Epithelial cell of proximal tubule (primary cell): Measurements from ENCODE around the gene HDAC4. TPM values are rescaled to one million over a fixed set of nuclear protein-coding genes. Genes with fewer than 3 reads are reported as not detected.

Source experiments
- DNase-seq: peaks from one replicate; pipeline ENCODE4 v3.0.0-alpha.2; 2011; ENCODE audit warnings: low read depth
- H3K4me3 ChIP-seq: 2 replicates; pipeline ENCODE4 v1.5.1; 2011; ENCODE audit warnings: low read depth, mild to moderate bottlenecking, low read length
- CTCF ChIP-seq: conservative IDR thresholded peaks from 2 replicates; pipeline ENCODE4 v1.5.1; 2012; ENCODE audit warnings: low read depth, mild to moderate bottlenecking, low read length
- total RNA-seq: library from RNA; depleted of rRNA; stranded (reverse); fragments of >200 nt; gene quantifications from 2 replicates; pipeline ENCODE4 v1.2.3, GENCODE V29; 2015

HDAC4 gene
- total RNA-seq, 1 donor from 2014 or later: 23.2 TPM

GRCh38 chr2:239247401-239248245 lies 153.2 kb downstream of the HDAC4 start:
- no peak for TF ChIP-seq CTCF
- peak overlapping the region; percentile 46 for H3K4me3 ChIP-seq
- DNase-seq: peak; percentile 99

DNA sequence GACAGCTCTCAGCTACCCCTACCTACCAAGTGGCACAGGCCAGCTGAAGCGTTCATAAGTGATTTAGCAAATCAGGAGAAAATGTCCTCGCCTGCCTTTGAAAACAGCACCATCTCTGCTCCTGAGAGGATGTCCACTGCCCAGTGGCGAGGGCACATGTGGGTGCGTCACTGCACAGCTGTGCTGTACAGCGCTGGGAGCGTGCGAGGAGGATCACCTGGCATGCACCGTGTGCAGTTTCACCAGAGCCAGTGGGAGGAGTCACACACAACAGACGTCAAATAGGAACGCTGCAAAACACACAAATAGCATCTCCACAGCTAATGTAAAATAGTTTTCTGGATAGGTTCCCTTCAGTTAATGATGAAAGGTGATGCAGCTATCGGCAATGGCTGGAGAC lies 154.1 kb downstream of the HDAC4 start:
- DNase-seq: no peak
- no peak for TF ChIP-seq CTCF
- peak overlapping the region; percentile 46 for H3K4me3 ChIP-seq

- DNase-seq: no peak
- peak overlapping the region; percentile 46 for H3K4me3 ChIP-seq
- no peak for TF ChIP-seq CTCF
Measured at GRCh38 chr2:239245872-239246721, 154.7 kb downstream of the HDAC4 start.

DNA sequence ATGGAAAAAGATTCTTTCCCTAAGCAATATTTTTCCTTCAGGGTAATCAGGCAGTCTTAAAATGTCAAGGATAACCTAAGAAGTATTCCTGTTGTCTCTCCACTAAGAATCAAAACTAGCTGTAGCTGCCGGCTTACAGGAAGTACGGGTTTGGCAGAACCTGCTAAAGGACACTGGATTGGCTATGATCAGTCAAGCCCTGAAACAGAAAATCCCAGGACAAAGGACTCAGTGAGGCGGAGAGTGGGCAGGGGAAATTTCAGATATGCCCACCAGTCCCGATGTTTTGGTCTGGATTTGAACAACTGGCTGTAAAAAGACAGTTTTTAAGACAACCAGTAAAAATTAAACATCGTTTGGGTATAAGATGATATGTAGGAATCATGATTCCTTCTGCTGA lies 155.7 kb downstream of the HDAC4 start:
- TF ChIP-seq CTCF: no peak
- H3K4me3 ChIP-seq: no peak overlapping the region
- no peak for DNase-seq

DNA sequence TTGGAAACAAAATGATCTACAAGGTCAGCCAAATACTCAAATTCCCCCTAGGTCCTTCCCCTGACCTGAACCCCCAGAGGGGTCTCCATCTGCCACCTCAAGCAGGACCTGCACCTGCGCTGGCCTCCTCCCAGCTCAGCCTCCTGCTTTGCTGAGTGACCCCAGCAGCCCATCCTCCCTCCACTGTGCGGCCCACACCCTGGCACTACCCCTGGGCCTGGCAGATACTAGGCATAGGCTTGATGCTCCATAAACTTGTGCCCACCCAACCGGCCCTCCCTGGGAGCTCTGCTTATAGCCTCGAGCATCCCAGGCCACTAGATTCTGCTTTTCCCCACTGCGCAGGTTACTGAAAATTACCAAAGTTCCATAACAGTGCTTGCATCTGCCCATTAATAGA lies 156.2 kb downstream of the HDAC4 start:
- TF ChIP-seq CTCF: no peak
- no peak overlapping the region for H3K4me3 ChIP-seq
- no peak for DNase-seq

DNA sequence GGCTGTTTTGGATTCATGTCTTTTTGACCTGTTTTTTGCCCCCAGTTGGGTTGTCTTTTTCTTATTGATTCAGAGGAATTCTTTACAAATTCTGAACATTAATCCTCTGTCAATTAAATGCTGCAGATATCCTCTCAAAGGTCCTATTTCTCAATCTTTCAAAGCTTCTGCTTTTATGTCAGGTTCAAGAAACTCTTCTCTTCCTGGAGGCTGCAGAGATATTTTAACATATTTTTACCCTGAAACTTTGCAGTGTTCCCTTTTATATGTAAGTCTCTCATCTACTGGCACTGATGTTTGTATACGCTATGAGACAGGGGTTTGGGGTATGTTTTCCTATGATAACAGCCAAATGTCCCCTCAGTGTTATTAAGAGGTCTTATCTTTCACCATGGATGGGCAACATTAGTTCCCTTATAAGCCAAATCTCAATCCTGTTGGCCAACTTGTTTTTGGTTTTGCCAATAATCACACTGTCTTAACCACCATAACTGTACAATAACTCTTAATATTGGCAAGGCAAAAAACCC lies 159.3 kb downstream of the HDAC4 start:
- no peak for TF ChIP-seq CTCF
- H3K4me3 ChIP-seq: no peak overlapping the region
- no peak for DNase-seq
